ENCODE results near the gene HBG2. TPM values are rescaled to one million over a fixed set of nuclear protein-coding genes. Genes with fewer than 3 reads are reported as not detected.

Gene HBG2
- total and polyA plus RNA-seq, 9 of the 15 experiments (the other 6 are each of a cell fraction or from before 2014, with no cell fraction given) = 1,626 to 58,619 (median 10,515) TPM

DNA sequence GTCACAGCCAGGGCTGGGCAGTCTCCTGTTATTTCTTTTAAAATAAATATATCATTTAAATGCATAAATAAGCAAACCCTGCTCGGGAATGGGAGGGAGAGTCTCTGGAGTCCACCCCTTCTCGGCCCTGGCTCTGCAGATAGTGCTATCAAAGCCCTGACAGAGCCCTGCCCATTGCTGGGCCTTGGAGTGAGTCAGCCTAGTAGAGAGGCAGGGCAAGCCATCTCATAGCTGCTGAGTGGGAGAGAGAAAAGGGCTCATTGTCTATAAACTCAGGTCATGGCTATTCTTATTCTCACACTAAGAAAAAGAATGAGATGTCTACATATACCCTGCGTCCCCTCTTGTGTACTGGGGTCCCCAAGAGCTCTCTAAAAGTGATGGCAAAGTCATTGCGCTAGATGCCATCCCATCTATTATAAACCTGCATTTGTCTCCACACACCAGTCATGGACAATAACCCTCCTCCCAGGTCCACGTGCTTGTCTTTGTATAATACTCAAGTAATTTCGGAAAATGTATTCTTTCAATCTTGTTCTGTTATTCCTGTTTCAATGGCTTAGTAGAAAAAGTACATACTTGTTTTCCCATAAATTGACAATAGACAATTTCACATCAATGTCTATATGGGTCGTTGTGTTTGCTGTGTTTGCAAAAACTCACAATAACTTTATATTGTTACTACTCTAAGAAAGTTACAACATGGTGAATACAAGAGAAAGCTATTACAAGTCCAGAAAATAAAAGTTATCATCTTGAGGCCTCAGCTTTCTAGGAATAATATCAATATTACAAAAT lies 33.7 kb upstream of the HBG2 start (continued):
- TF ChIP-seq GTF2A2 (tag; IDR thresholded peaks at IDR 0.05) (no peak), FOXK1 (CRISPR knock-in tag; IDR thresholded peaks at IDR 0.05; ENCODE audit: borderline replicate concordance) (no peak), EWSR1 (IDR thresholded peaks at IDR 0.05; ENCODE audit: borderline replicate concordance, low read depth, partially characterized antibody) (no peak), NELFE (IDR thresholded peaks at IDR 0.05; ENCODE audit: insufficient read depth, insufficient read length) (no peak), ZNF140 (CRISPR knock-in tag; IDR thresholded peaks at IDR 0.05) (no peak), POLR2G (IDR thresholded peaks at IDR 0.05; ENCODE audit: low read depth, low read length) (no peak), ZBED1 (IDR thresholded peaks at IDR 0.05) (no peak), ZEB2 (IDR thresholded peaks at IDR 0.05) (no peak), GTF3C2 (IDR thresholded peaks at IDR 0.05; ENCODE audit: borderline replicate concordance, extremely low read depth, insufficient read length) (no peak), CBX3 (IDR thresholded peaks at IDR 0.05; ENCODE audit: borderline replicate concordance in 1 of 2, low read length in 2 of 2) (peak in 1 of 2 experiments; percentile 63; a peak in 1 of 3 replicates), SMAD4 (CRISPR knock-in tag; conservative IDR thresholded peaks at IDR 0.05) (peak; percentile 81), ETS1 (conservative IDR thresholded peaks at IDR 0.05; ENCODE audit: control insufficient read depth, low read depth, low read length) (no peak), ZNF518B (CRISPR knock-in tag; IDR thresholded peaks at IDR 0.05) (no peak), ZNF445 (CRISPR knock-in tag; IDR thresholded peaks at IDR 0.05; ENCODE audit: low read depth) (no peak), STAT5A (IDR thresholded peaks at IDR 0.05; ENCODE audit: borderline replicate concordance, low read length) (peak; percentile 87), ZNF253 (CRISPR knock-in tag; conservative IDR thresholded peaks at IDR 0.05) (no peak), DACH1 (IDR thresholded peaks at IDR 0.05; ENCODE audit: partially characterized antibody) (no peak), ZBTB7A (IDR thresholded peaks at IDR 0.05; ENCODE audit: borderline replicate concordance, control insufficient read depth, low read depth, low read length) (no peak), COPS2 (conservative IDR thresholded peaks at IDR 0.05) (no peak)
